ENCODE results near the gene PRKAG2.

DNA sequence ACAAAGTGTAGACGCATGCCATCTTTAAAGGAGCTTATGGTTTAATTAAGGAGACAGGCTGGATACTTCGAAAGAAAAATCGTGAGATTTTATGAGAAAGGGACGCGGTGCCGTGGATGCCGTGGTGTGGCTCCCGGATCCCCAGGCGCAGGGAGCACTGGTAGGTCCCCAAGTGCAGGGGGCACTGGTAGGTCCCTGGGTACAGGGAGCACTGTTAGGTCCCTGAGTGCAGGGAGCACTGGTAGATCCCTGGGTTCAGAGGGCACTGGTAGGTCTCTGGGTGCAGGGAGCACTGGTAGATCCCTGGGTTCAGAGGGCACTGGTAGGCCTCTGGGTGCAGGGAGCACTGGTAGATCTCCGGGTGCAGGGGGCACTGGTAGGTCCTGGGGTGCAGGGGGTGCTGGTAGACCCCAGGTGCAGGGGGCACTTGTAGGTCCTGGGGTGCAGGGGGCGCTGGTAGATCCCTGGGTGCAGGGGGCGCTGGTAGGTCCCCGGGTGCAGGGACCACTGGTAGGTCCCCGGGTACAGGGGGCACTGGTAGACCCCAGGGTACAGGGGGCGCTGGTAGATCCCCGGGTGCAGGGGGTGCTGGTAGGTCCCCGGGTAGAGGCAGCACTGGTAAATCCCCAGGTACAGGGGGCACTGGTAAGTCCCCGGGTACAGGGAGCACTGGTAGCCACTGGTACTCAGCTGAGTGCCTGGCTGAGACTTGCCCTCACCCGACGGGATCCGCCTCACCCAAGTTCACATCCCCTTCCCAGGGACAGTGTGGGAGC, 14.1 kb downstream of the PRKAG2 start:
- TF ChIP-seq, protein P1, sequence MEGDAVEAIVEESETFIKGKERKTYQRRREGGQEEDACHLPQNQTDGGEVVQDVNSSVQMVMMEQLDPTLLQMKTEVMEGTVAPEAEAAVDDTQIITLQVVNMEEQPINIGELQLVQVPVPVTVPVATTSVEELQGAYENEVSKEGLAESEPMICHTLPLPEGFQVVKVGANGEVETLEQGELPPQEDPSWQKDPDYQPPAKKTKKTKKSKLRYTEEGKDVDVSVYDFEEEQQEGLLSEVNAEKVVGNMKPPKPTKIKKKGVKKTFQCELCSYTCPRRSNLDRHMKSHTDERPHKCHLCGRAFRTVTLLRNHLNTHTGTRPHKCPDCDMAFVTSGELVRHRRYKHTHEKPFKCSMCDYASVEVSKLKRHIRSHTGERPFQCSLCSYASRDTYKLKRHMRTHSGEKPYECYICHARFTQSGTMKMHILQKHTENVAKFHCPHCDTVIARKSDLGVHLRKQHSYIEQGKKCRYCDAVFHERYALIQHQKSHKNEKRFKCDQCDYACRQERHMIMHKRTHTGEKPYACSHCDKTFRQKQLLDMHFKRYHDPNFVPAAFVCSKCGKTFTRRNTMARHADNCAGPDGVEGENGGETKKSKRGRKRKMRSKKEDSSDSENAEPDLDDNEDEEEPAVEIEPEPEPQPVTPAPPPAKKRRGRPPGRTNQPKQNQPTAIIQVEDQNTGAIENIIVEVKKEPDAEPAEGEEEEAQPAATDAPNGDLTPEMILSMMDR (IDR thresholded peaks at IDR 0.05; ENCODE audit: low read depth, low read length) = no peak
- no peak for TF ChIP-seq EZH2phosphoT487 (IDR thresholded peaks at IDR 0.05; ENCODE audit: low read depth)
